SK-N-SH (cell line): ENCODE results near the gene MRTFB. TPM values are rescaled to one million over a fixed set of nuclear protein-coding genes. Genes with fewer than 3 reads are reported as not detected.

Experiments
- CTCF ChIA-PET: fragments of 300-600, 350-600 bp; formaldehyde crosslinking; extraction: SDS; loops from one replicate; lab custom pipeline; 2021; lab: Yijun Ruan, JAX
- POLR2A ChIA-PET: fragments of 350-600 bp; sonication (Branson Sonifier 250); formaldehyde crosslinking; extraction: SDS; loops from one replicate; lab custom pipeline; 2020; ENCODE audit warnings: antibody characterized with exemption, inconsistent platforms; lab: Yijun Ruan, JAX
- DNase-seq: peaks from one replicate; pipeline ENCODE4 v3.0.0; 2012
- H2AFZ ChIP-seq: fragments of 200-600 bp; sonication (generic); 2 replicates; pipeline ENCODE4 v1.8.1; 2016; ENCODE audit warnings: antibody characterized with exemption, mild to moderate bottlenecking, low read depth
- H3F3A ChIP-seq: fragments of 200-600 bp; sonication (generic); replicated peaks from 2 replicates; pipeline ENCODE3; 2016; ENCODE audit warnings: antibody characterized with exemption, mild to moderate bottlenecking; ENCODE audit not compliant: insufficient read depth
- H3K27ac ChIP-seq, 2 experiments: fragments of 200-500 bp in 1 of 2; fragments of 200-600 bp in 1 of 2; sonication (Bioruptor generic) in 1 of 2; sonication (generic), shearing (Covaris generic) in 1 of 2; 2 replicates each; pipeline versions ENCODE4 v1.5.1 to v1.6.1; 2014 to 2016; ENCODE audit warnings: low read depth in 2 of 2, inconsistent platforms in 1 of 2, low read length in 1 of 2, mild to moderate bottlenecking in 1 of 2, mixed read lengths in 1 of 2
- H3K27me3 ChIP-seq: fragments of 200-600 bp; sonication (generic), shearing (Covaris generic); 2 replicates; pipeline ENCODE4 v1.6.1; 2016; ENCODE audit warnings: mixed run types; ENCODE audit not compliant: insufficient read depth
- H3K36me3 ChIP-seq, 2 experiments: fragments of 200-500 bp in 1 of 2; fragments of 200-600 bp in 1 of 2; sonication (Bioruptor generic) in 1 of 2; sonication (generic) in 1 of 2; replicated peaks in 1 of 2; 2 replicates each; pipeline versions ENCODE3 to v1.5.1; 2014 to 2016; ENCODE audit warnings: low read length in 1 of 2, mild to moderate bottlenecking in 1 of 2; ENCODE audit not compliant: insufficient read depth in 2 of 2, control insufficient read depth in 1 of 2
- H3K4me1 ChIP-seq, 2 experiments: fragments of 200-500 bp in 1 of 2; fragments of 200-600 bp in 1 of 2; sonication (Bioruptor generic) in 1 of 2; sonication (generic), shearing (Covaris generic) in 1 of 2; 2 replicates each; pipeline versions ENCODE4 v1.5.1 to v1.6.1; 2014 to 2016; ENCODE audit warnings: low read depth in 1 of 2, low read length in 1 of 2, mixed run types in 1 of 2; ENCODE audit not compliant: insufficient read depth in 2 of 2, control insufficient read depth in 1 of 2
- H3K4me2 ChIP-seq: fragments of 200-600 bp; sonication (generic), shearing (Covaris generic); 2 replicates; pipeline ENCODE4 v1.6.1; 2017; ENCODE audit warnings: mixed run types
- H3K4me3 ChIP-seq, 2 experiments: fragments of 200-500 bp in 1 of 2; fragments of 200-600 bp in 1 of 2; sonication (Bioruptor generic) in 1 of 2; sonication (generic), shearing (Covaris generic) in 1 of 2; 2 replicates each; pipeline versions ENCODE4 v1.5.1 to v1.8.1; 2014 to 2016; ENCODE audit warnings: low read depth in 2 of 2, inconsistent platforms in 1 of 2, low read length in 1 of 2, mild to moderate bottlenecking in 1 of 2, mixed read lengths in 1 of 2, moderate library complexity in 1 of 2
- H3K79me2 ChIP-seq: fragments of 200-600 bp; sonication (generic); 2 replicates; pipeline ENCODE4 v1.8.1; 2017; ENCODE audit warnings: mild to moderate bottlenecking; ENCODE audit not compliant: insufficient read depth
- H3K9ac ChIP-seq: fragments of 200-600 bp; sonication (generic); 2 replicates; pipeline ENCODE4 v1.6.1; 2017; ENCODE audit warnings: mixed run types
- H3K9me2 ChIP-seq: fragments of 200-600 bp; sonication (generic); 2 replicates; pipeline ENCODE4 v1.6.1; 2017; ENCODE audit warnings: mixed run types
- H3K9me3 ChIP-seq: fragments of 200-600 bp; sonication (generic); 2 replicates; pipeline ENCODE4 v1.6.1; 2017; ENCODE audit warnings: mixed run types, mild to moderate bottlenecking, moderate library complexity
- H4K20me1 ChIP-seq: fragments of 200-600 bp; sonication (generic); 2 replicates; pipeline ENCODE4 v1.6.1; 2017; ENCODE audit warnings: mild to moderate bottlenecking, mixed run types; ENCODE audit not compliant: insufficient read depth
- CHD2 ChIP-seq: fragments of 150-350 bp; IDR thresholded peaks from 2 replicates; pipeline ENCODE4 v1.6.1; 2018; ENCODE audit warnings: low read length; ENCODE audit not compliant: partially characterized antibody
- CTCF ChIP-seq: fragments of 200-600 bp; sonication (generic); IDR thresholded peaks from 2 replicates; pipeline ENCODE4 v1.6.1; 2017; ENCODE audit warnings: antibody characterized with exemption, mild to moderate bottlenecking, moderate library complexity
- ELF1 ChIP-seq: IDR thresholded peaks from 2 replicates; pipeline ENCODE4 v1.4.0; 2012
- EP300 ChIP-seq, 2 experiments: IDR thresholded peaks; 2 replicates each; pipeline versions ENCODE4 v1.4.0 to v1.6.1; 2012; ENCODE audit warnings: borderline replicate concordance in 1 of 2, low read depth in 1 of 2, low read length in 1 of 2
- EZH2phosphoT487 ChIP-seq: fragments of 200-600 bp; sonication (generic); IDR thresholded peaks from 2 replicates; pipeline ENCODE4 v1.6.1; 2017; ENCODE audit warnings: low read depth, mixed run types, mild to moderate bottlenecking, antibody characterized with exemption, moderate library complexity, borderline replicate concordance
- FOSL2 ChIP-seq: IDR thresholded peaks from 2 replicates; pipeline ENCODE4 v1.4.0; 2012; ENCODE audit warnings: low read depth, mild to moderate bottlenecking, moderate library complexity, borderline replicate concordance
- GABPA ChIP-seq: IDR thresholded peaks from 2 replicates; pipeline ENCODE4 v1.4.0; 2012; ENCODE audit warnings: low read depth, mild to moderate bottlenecking
- IRF3 ChIP-seq: fragments of 150-350 bp; IDR thresholded peaks from 2 replicates; pipeline ENCODE4 v1.6.1; 2016; ENCODE audit warnings: mild to moderate bottlenecking, low read depth, low read length
- JUND ChIP-seq: IDR thresholded peaks from 2 replicates; pipeline ENCODE4 v1.4.0; 2012
- MEF2A ChIP-seq: IDR thresholded peaks from 2 replicates; pipeline ENCODE4 v1.4.0; 2012; ENCODE audit warnings: low read depth, borderline replicate concordance
- NFIC ChIP-seq: IDR thresholded peaks from 2 replicates; pipeline ENCODE4 v1.4.0; 2012; ENCODE audit warnings: borderline replicate concordance
- NRF1 ChIP-seq: IDR thresholded peaks from 2 replicates; pipeline ENCODE4 v1.6.1; 2012; ENCODE audit warnings: low read depth, mild to moderate bottlenecking, low read length
- POLR2AphosphoS5 ChIP-seq: IDR thresholded peaks from 2 replicates; pipeline ENCODE4 v1.6.1; 2012; ENCODE audit warnings: low read depth, low read length
- RAD21 ChIP-seq: IDR thresholded peaks from 2 replicates; pipeline ENCODE4 v1.6.1; 2012; ENCODE audit warnings: mild to moderate bottlenecking, low read length
- RCOR1 ChIP-seq: fragments of 150-350 bp; IDR thresholded peaks from 2 replicates; pipeline ENCODE4 v1.6.1; 2017; ENCODE audit warnings: antibody characterized with exemption, low read length
- SIN3A ChIP-seq: IDR thresholded peaks from 2 replicates; pipeline ENCODE4 v1.6.1; 2012; ENCODE audit warnings: low read depth, mild to moderate bottlenecking, low read length, moderate library complexity, borderline replicate concordance
- SMC3 ChIP-seq: IDR thresholded peaks from 2 replicates; pipeline ENCODE4 v1.6.1; 2012; ENCODE audit warnings: low read depth, low read length, improper control_type of control experiment
- TCF12 ChIP-seq: IDR thresholded peaks from 2 replicates; pipeline ENCODE4 v1.4.0; 2012
- USF1 ChIP-seq: IDR thresholded peaks from 2 replicates; pipeline ENCODE4 v1.4.0; 2012; ENCODE audit warnings: low read depth, borderline replicate concordance
- YY1 ChIP-seq: IDR thresholded peaks from 2 replicates; pipeline ENCODE4 v1.4.0; 2012; ENCODE audit warnings: low read depth, mild to moderate bottlenecking
- ZBTB33 ChIP-seq: IDR thresholded peaks from 2 replicates; pipeline ENCODE4 v1.4.0; 2012; ENCODE audit warnings: low read depth, borderline replicate concordance
- WGBS: methylation state at CpG from one replicate; pipeline ENCODE4 v1.1.6; 2017; ENCODE audit warnings: low lambda C conversion rate; 5-methylcytosine and 5-hydroxymethylcytosine counted together
- polyA plus RNA-seq, 3 experiments: library from polyadenylated mRNA; depleted of rRNA; stranded (reverse); fragments of >200 nt; gene quantifications; 2 replicates each; pipeline ENCODE4 v1.2.3, GENCODE V29; 2012

Gene MRTFB
- polyA plus RNA-seq, 1 of the 3 experiments (the other 2 are of a cell fraction), result 3.3 TPM

GRCh38 chr16:14280541-14280940 is 209.4 kb downstream of the MRTFB start:
- Histone ChIP-seq H3K27ac (no peak overlapping the region), H3K27me3 (no peaks in the 10 kb centered on the region), H3K4me1 (peaks cover 0 to 3% of the 10 kb centered on the region in 2 experiments; a peak in 1 of 4 replicates), H3K4me2 (no peak overlapping the region), H3K9me2 (no peaks in the 10 kb centered on the region), H3K9ac (no peak overlapping the region), H3F3A (peaks cover 12% of the 10 kb centered on the region), H2AFZ (no peak overlapping the region), H3K4me3 (no peak overlapping the region), H3K79me2 (no peaks in the 10 kb centered on the region)
- CTCF ChIA-PET, result interaction anchor here (1.2 kb wide), 1 partner anchor 31 kb away, joined by 4 read pairs; no protein-coding TSS in a partner anchor
- WGBS, result 84% methylated on average over 2 of the region's 2 CpGs
- TF ChIP-seq RCOR1, result no peak
- no peak for TF ChIP-seq YY1
- TF ChIP-seq CHD2, result no peak
- TF ChIP-seq IRF3, result no peak
- no peak for TF ChIP-seq MEF2A
- TF ChIP-seq JUND, result no peak
- no peak for TF ChIP-seq ELF1
- TF ChIP-seq ZBTB33, result no peak
- TF ChIP-seq GABPA, result no peak
- no peak for TF ChIP-seq EP300 (IDR thresholded peaks at IDR 0.05; ENCODE audit: borderline replicate concordance in 1 of 2, low read depth in 1 of 2, low read length in 1 of 2)
- TF ChIP-seq, all 33 proteins: peak for 0
- POLR2A ChIA-PET, result no interaction called here
- H3K36me3 ChIP-seq, result no peaks in the 10 kb centered on the region
- DNase-seq, result no peak
- no peaks in the 10 kb centered on the region for H4K20me1 ChIP-seq
- no peaks in the 10 kb centered on the region for H3K9me3 ChIP-seq

GRCh38 chr16:14283786-14284185 is 212.7 kb downstream of the MRTFB start:
- Histone ChIP-seq H3F3A (peaks cover 6% of the 10 kb centered on the region), H2AFZ (no peak overlapping the region), H3K4me3 (no peak overlapping the region), H3K4me1 (peaks cover 0 to 10% of the 10 kb centered on the region in 2 experiments; a peak in 1 of 4 replicates), H3K4me2 (no peak overlapping the region), H3K36me3 (no peaks in the 10 kb centered on the region), H4K20me1 (no peaks in the 10 kb centered on the region), H3K9me3 (no peaks in the 10 kb centered on the region), H3K27ac (no peak overlapping the region), H3K9ac (no peak overlapping the region), H3K9me2 (no peaks in the 10 kb centered on the region), H3K79me2 (no peaks in the 10 kb centered on the region), H3K27me3 (no peaks in the 10 kb centered on the region)
- ChIA-PET CTCF (interaction anchor here (0.7 to 3.4 kb wide), 3 partner anchors 34 to 364 kb away, joined by 4 to 23 read pairs (median 12); partner anchors contain the start of gene ERCC4), POLR2A (no interaction called here)
- 89% methylated on average over 7 of the region's 7 CpGs for WGBS
- no peak for DNase-seq
- TF ChIP-seq POLR2AphosphoS5 (no peak), TCF12 (no peak), FOSL2 (no peak), NRF1 (no peak), SIN3A (no peak), GABPA (no peak), EZH2phosphoT487 (no peak), SMC3 (no peak), CTCF (no peak), NFIC (no peak), ZBTB33 (no peak), USF1 (no peak), CHD2 (no peak), RAD21 (no peak)
